SK-N-SH (cell line): ENCODE measurements around the gene CDH13. TPM values are rescaled to one million over a fixed set of nuclear protein-coding genes. Genes with fewer than 3 reads are reported as not detected.

ENCODE experiments used
- CTCF ChIA-PET: fragments of 300-600, 350-600 bp; formaldehyde crosslinking; extraction: SDS; loops from one replicate; lab custom pipeline; 2021; lab: Yijun Ruan, JAX
- POLR2A ChIA-PET: fragments of 350-600 bp; sonication (Branson Sonifier 250); formaldehyde crosslinking; extraction: SDS; loops from one replicate; lab custom pipeline; 2020; ENCODE audit warnings: antibody characterized with exemption, inconsistent platforms; lab: Yijun Ruan, JAX
- DNase-seq: peaks from one replicate; pipeline ENCODE4 v3.0.0; 2012
- H2AFZ ChIP-seq: fragments of 200-600 bp; sonication (generic); 2 replicates; pipeline ENCODE4 v1.8.1; 2016; ENCODE audit warnings: antibody characterized with exemption, mild to moderate bottlenecking, low read depth
- H3F3A ChIP-seq: fragments of 200-600 bp; sonication (generic); replicated peaks from 2 replicates; pipeline ENCODE3; 2016; ENCODE audit warnings: antibody characterized with exemption, mild to moderate bottlenecking; ENCODE audit not compliant: insufficient read depth
- H3K27ac ChIP-seq, 2 experiments: fragments of 200-500 bp in 1 of 2; fragments of 200-600 bp in 1 of 2; sonication (Bioruptor generic) in 1 of 2; sonication (generic), shearing (Covaris generic) in 1 of 2; 2 replicates each; pipeline versions ENCODE4 v1.5.1 to v1.6.1; 2014 to 2016; ENCODE audit warnings: low read depth in 2 of 2, inconsistent platforms in 1 of 2, low read length in 1 of 2, mild to moderate bottlenecking in 1 of 2, mixed read lengths in 1 of 2
- H3K27me3 ChIP-seq: fragments of 200-600 bp; sonication (generic), shearing (Covaris generic); 2 replicates; pipeline ENCODE4 v1.6.1; 2016; ENCODE audit warnings: mixed run types; ENCODE audit not compliant: insufficient read depth
- H3K36me3 ChIP-seq, 2 experiments: fragments of 200-500 bp in 1 of 2; fragments of 200-600 bp in 1 of 2; sonication (Bioruptor generic) in 1 of 2; sonication (generic) in 1 of 2; replicated peaks in 1 of 2; 2 replicates each; pipeline versions ENCODE3 to v1.5.1; 2014 to 2016; ENCODE audit warnings: low read length in 1 of 2, mild to moderate bottlenecking in 1 of 2; ENCODE audit not compliant: insufficient read depth in 2 of 2, control insufficient read depth in 1 of 2
- H3K4me1 ChIP-seq, 2 experiments: fragments of 200-500 bp in 1 of 2; fragments of 200-600 bp in 1 of 2; sonication (Bioruptor generic) in 1 of 2; sonication (generic), shearing (Covaris generic) in 1 of 2; 2 replicates each; pipeline versions ENCODE4 v1.5.1 to v1.6.1; 2014 to 2016; ENCODE audit warnings: low read depth in 1 of 2, low read length in 1 of 2, mixed run types in 1 of 2; ENCODE audit not compliant: insufficient read depth in 2 of 2, control insufficient read depth in 1 of 2
- H3K4me2 ChIP-seq: fragments of 200-600 bp; sonication (generic), shearing (Covaris generic); 2 replicates; pipeline ENCODE4 v1.6.1; 2017; ENCODE audit warnings: mixed run types
- H3K4me3 ChIP-seq, 2 experiments: fragments of 200-500 bp in 1 of 2; fragments of 200-600 bp in 1 of 2; sonication (Bioruptor generic) in 1 of 2; sonication (generic), shearing (Covaris generic) in 1 of 2; 2 replicates each; pipeline versions ENCODE4 v1.5.1 to v1.8.1; 2014 to 2016; ENCODE audit warnings: low read depth in 2 of 2, inconsistent platforms in 1 of 2, low read length in 1 of 2, mild to moderate bottlenecking in 1 of 2, mixed read lengths in 1 of 2, moderate library complexity in 1 of 2
- H3K79me2 ChIP-seq: fragments of 200-600 bp; sonication (generic); 2 replicates; pipeline ENCODE4 v1.8.1; 2017; ENCODE audit warnings: mild to moderate bottlenecking; ENCODE audit not compliant: insufficient read depth
- H3K9ac ChIP-seq: fragments of 200-600 bp; sonication (generic); 2 replicates; pipeline ENCODE4 v1.6.1; 2017; ENCODE audit warnings: mixed run types
- H3K9me2 ChIP-seq: fragments of 200-600 bp; sonication (generic); 2 replicates; pipeline ENCODE4 v1.6.1; 2017; ENCODE audit warnings: mixed run types
- H3K9me3 ChIP-seq: fragments of 200-600 bp; sonication (generic); 2 replicates; pipeline ENCODE4 v1.6.1; 2017; ENCODE audit warnings: mixed run types, mild to moderate bottlenecking, moderate library complexity
- H4K20me1 ChIP-seq: fragments of 200-600 bp; sonication (generic); 2 replicates; pipeline ENCODE4 v1.6.1; 2017; ENCODE audit warnings: mild to moderate bottlenecking, mixed run types; ENCODE audit not compliant: insufficient read depth
- CHD2 ChIP-seq: fragments of 150-350 bp; IDR thresholded peaks from 2 replicates; pipeline ENCODE4 v1.6.1; 2018; ENCODE audit warnings: low read length; ENCODE audit not compliant: partially characterized antibody
- EP300 ChIP-seq, 2 experiments: IDR thresholded peaks; 2 replicates each; pipeline versions ENCODE4 v1.4.0 to v1.6.1; 2012; ENCODE audit warnings: borderline replicate concordance in 1 of 2, low read depth in 1 of 2, low read length in 1 of 2
- FOXJ3 ChIP-seq: sonication (generic); formaldehyde crosslinking; IDR thresholded peaks from 2 replicates; pipeline ENCODE4 v1.5.1; 2020; ENCODE audit warnings: mild to moderate bottlenecking, missing genetic modification reagents
- FOXM1 ChIP-seq: IDR thresholded peaks from 2 replicates; pipeline ENCODE4 v1.4.0; 2012; ENCODE audit warnings: low read depth, mild to moderate bottlenecking
- GABPA ChIP-seq: IDR thresholded peaks from 2 replicates; pipeline ENCODE4 v1.4.0; 2012; ENCODE audit warnings: low read depth, mild to moderate bottlenecking
- MEF2A ChIP-seq: IDR thresholded peaks from 2 replicates; pipeline ENCODE4 v1.4.0; 2012; ENCODE audit warnings: low read depth, borderline replicate concordance
- NFIC ChIP-seq: IDR thresholded peaks from 2 replicates; pipeline ENCODE4 v1.4.0; 2012; ENCODE audit warnings: borderline replicate concordance
- RFX5 ChIP-seq: IDR thresholded peaks from 2 replicates; pipeline ENCODE4 v1.6.1; 2012; ENCODE audit warnings: mild to moderate bottlenecking, improper control_type of control experiment, low read length
- TCF12 ChIP-seq: IDR thresholded peaks from 2 replicates; pipeline ENCODE4 v1.4.0; 2012
- TEAD4 ChIP-seq: IDR thresholded peaks from 2 replicates; pipeline ENCODE4 v1.4.0; 2012; ENCODE audit warnings: mild to moderate bottlenecking, borderline replicate concordance; ENCODE audit not compliant: insufficient read depth
- WGBS: methylation state at CpG from one replicate; pipeline ENCODE4 v1.1.6; 2017; ENCODE audit warnings: low lambda C conversion rate; 5-methylcytosine and 5-hydroxymethylcytosine counted together
- polyA plus RNA-seq, 3 experiments: library from polyadenylated mRNA; depleted of rRNA; stranded (reverse); fragments of >200 nt; gene quantifications; 2 replicates each; pipeline ENCODE4 v1.2.3, GENCODE V29; 2012
- TF ChIP-seq, protein P1 (sequence below): IDR thresholded peaks from 2 replicates; pipeline ENCODE4 v1.4.0; 2012; ENCODE audit warnings: low read depth, borderline replicate concordance
- TF ChIP-seq, protein P2 (sequence below): IDR thresholded peaks from 2 replicates; pipeline ENCODE4 v1.4.0; 2012; ENCODE audit warnings: low read depth, borderline replicate concordance
- TF ChIP-seq, protein P3 (sequence below): fragments of 150-350 bp; IDR thresholded peaks from 2 replicates; pipeline ENCODE4 v1.6.1; 2016; ENCODE audit warnings: mild to moderate bottlenecking, low read depth, low read length
- TF ChIP-seq, protein P4 (sequence below): IDR thresholded peaks from 2 replicates; pipeline ENCODE4; 2012

The CDH13 gene
- polyA plus RNA-seq, 1 of the 3 experiments (the other 2 are of a cell fraction), result 93.0 TPM

DNA sequence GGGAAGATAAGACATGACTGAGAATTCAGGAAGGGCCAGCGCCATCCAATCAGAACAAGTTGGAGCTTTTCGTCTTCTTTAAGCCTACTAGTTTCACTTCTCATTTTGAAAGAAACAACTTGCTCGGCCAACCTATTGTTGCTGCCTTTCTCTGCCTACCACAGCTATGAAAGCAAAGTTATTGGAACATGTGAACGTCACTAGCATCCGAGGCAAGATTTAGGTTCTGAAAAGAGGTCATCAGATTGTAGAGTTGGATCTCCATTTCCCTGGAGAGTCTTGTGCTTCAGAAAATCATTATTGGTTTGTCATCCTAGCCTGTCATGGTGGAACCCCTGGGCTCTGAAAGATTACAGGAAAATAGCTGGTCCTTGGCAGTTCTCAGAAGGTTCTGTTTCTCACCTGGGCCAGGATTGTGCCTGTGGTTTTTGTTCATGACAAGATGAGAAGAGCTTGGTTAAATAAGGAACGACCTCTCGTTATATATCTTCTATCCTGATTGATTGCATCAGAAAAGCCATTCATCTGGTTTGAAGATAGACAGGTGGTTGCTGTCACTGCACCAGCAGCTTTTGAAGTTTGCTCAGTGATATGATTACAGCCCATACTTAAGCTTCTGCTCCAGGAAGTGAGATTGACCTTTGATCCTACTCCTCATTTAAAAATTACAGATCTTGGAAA is 25.3 kb downstream of the CDH13 start:
- Histone ChIP-seq H3K4me2 (no peak overlapping the region), H3K79me2 (peaks cover 61% of the 10 kb centered on the region), H3K36me3 (no peaks in the 10 kb centered on the region), H3K27ac (peak overlapping the region in 1 of 2 experiments; percentile 96; a peak in 2 of 4 replicates), H2AFZ (0 out of 2 replicates have a peak overlapping the region, but pooled peaks have one; percentile 46), H3K27me3 (no peaks in the 10 kb centered on the region), H3K4me1 (peaks cover 7 to 44% of the 10 kb centered on the region in 2 experiments), H3K9me3 (no peaks in the 10 kb centered on the region), H4K20me1 (no peaks in the 10 kb centered on the region), H3K4me3 (no peak overlapping the region), H3K9me2 (no peaks in the 10 kb centered on the region), H3K9ac (no peak overlapping the region), H3F3A (peaks cover 46% of the 10 kb centered on the region)
- ChIA-PET CTCF (interaction anchor here (0.9 kb wide), 1 partner anchor 389 kb away, joined by 3 read pairs; no protein-coding TSS in a partner anchor), POLR2A (no interaction called here)
- no peak for DNase-seq
- TF ChIP-seq TEAD4 (no peak), CHD2 (no peak), MEF2A (no peak), EP300 (IDR thresholded peaks at IDR 0.05; ENCODE audit: borderline replicate concordance in 1 of 2, low read depth in 1 of 2, low read length in 1 of 2) (no peak), NFIC (no peak)
- TF ChIP-seq, protein P1, sequence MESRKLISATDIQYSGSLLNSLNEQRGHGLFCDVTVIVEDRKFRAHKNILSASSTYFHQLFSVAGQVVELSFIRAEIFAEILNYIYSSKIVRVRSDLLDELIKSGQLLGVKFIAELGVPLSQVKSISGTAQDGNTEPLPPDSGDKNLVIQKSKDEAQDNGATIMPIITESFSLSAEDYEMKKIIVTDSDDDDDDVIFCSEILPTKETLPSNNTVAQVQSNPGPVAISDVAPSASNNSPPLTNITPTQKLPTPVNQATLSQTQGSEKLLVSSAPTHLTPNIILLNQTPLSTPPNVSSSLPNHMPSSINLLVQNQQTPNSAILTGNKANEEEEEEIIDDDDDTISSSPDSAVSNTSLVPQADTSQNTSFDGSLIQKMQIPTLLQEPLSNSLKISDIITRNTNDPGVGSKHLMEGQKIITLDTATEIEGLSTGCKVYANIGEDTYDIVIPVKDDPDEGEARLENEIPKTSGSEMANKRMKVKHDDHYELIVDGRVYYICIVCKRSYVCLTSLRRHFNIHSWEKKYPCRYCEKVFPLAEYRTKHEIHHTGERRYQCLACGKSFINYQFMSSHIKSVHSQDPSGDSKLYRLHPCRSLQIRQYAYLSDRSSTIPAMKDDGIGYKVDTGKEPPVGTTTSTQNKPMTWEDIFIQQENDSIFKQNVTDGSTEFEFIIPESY, result no peak
- TF ChIP-seq, protein P2, sequence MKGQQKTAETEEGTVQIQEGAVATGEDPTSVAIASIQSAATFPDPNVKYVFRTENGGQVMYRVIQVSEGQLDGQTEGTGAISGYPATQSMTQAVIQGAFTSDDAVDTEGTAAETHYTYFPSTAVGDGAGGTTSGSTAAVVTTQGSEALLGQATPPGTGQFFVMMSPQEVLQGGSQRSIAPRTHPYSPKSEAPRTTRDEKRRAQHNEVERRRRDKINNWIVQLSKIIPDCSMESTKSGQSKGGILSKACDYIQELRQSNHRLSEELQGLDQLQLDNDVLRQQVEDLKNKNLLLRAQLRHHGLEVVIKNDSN, result no peak
- TF ChIP-seq, protein P3, sequence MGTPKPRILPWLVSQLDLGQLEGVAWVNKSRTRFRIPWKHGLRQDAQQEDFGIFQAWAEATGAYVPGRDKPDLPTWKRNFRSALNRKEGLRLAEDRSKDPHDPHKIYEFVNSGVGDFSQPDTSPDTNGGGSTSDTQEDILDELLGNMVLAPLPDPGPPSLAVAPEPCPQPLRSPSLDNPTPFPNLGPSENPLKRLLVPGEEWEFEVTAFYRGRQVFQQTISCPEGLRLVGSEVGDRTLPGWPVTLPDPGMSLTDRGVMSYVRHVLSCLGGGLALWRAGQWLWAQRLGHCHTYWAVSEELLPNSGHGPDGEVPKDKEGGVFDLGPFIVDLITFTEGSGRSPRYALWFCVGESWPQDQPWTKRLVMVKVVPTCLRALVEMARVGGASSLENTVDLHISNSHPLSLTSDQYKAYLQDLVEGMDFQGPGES, result no peak
- 66% methylated on average over 7 of the region's 7 CpGs for WGBS

DNA sequence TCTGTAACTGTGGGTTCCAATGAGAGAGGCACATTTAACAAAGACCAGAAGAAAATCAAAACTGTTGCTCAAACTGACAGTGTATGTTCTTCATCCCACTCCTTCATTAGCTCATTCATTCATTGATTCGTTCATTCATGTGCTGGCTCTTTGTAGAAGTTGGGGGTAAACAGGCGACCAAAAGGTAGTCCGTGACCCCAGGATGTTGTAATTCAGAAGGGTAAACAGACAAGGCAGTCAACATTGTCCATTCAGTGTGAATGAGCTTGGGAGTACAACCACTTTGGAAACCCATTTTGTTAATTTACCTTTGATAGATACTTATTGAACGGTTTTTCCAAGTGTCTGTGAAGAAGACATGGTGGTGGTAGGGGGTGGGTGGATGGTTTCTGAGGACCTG is 26.1 kb downstream of the CDH13 start:
- no peaks in the 10 kb centered on the region for H3K9me3 ChIP-seq
- no peak overlapping the region for H2AFZ ChIP-seq
- TF ChIP-seq FOXM1, result no peak
- TF ChIP-seq RFX5, result no peak
- TF ChIP-seq, protein P4, sequence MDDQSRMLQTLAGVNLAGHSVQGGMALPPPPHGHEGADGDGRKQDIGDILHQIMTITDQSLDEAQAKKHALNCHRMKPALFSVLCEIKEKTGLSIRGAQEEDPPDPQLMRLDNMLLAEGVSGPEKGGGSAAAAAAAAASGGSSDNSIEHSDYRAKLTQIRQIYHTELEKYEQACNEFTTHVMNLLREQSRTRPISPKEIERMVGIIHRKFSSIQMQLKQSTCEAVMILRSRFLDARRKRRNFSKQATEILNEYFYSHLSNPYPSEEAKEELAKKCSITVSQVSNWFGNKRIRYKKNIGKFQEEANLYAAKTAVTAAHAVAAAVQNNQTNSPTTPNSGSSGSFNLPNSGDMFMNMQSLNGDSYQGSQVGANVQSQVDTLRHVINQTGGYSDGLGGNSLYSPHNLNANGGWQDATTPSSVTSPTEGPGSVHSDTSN, result no peak
- no peak for TF ChIP-seq GABPA
- no peak for TF ChIP-seq NFIC
- no peak for TF ChIP-seq FOXJ3 (CRISPR knock-in tag)
- no peak for TF ChIP-seq TCF12
- no peaks in the 10 kb centered on the region for H3K36me3 ChIP-seq
- H3F3A ChIP-seq, result peaks cover 54% of the 10 kb centered on the region
- no peaks in the 10 kb centered on the region for H3K27me3 ChIP-seq
- H3K27ac ChIP-seq, result peak overlapping the region in 1 of 2 experiments; percentile 96; a peak in 3 of 4 replicates
- H3K79me2 ChIP-seq, result peaks cover 55% of the 10 kb centered on the region; the same call in 1 of the 2 replicates
- peak overlapping the region; percentile 64; the same call in 1 of the 2 replicates for H3K4me2 ChIP-seq
- H3K4me1 ChIP-seq, result peaks cover 7 to 51% of the 10 kb centered on the region in 2 experiments
- ChIA-PET CTCF (no interaction called here), POLR2A (no interaction called here)
- 52% methylated on average over 4 of the region's 4 CpGs for WGBS
- no peak for DNase-seq
- peak overlapping the region; percentile 72; the same call in 1 of the 2 replicates for H3K9ac ChIP-seq
- H3K4me3 ChIP-seq, result no peak overlapping the region
- no peaks in the 10 kb centered on the region for H3K9me2 ChIP-seq
- H4K20me1 ChIP-seq, result no peaks in the 10 kb centered on the region
